GM19238 (cell line): Measurements from ENCODE around the gene BAIAP3.
"Not testable (repeated sequence)": the region's sequence is repeated elsewhere in the genome, so short reads cannot be mapped to it uniquely, and the experiment has no call there.

ENCODE experiments used
- DNase-seq: peaks from one replicate; pipeline ENCODE4 v3.0.0; 2011; ENCODE audit warnings: low spot score; ENCODE audit not compliant: insufficient read length

Gene BAIAP3

DNA sequence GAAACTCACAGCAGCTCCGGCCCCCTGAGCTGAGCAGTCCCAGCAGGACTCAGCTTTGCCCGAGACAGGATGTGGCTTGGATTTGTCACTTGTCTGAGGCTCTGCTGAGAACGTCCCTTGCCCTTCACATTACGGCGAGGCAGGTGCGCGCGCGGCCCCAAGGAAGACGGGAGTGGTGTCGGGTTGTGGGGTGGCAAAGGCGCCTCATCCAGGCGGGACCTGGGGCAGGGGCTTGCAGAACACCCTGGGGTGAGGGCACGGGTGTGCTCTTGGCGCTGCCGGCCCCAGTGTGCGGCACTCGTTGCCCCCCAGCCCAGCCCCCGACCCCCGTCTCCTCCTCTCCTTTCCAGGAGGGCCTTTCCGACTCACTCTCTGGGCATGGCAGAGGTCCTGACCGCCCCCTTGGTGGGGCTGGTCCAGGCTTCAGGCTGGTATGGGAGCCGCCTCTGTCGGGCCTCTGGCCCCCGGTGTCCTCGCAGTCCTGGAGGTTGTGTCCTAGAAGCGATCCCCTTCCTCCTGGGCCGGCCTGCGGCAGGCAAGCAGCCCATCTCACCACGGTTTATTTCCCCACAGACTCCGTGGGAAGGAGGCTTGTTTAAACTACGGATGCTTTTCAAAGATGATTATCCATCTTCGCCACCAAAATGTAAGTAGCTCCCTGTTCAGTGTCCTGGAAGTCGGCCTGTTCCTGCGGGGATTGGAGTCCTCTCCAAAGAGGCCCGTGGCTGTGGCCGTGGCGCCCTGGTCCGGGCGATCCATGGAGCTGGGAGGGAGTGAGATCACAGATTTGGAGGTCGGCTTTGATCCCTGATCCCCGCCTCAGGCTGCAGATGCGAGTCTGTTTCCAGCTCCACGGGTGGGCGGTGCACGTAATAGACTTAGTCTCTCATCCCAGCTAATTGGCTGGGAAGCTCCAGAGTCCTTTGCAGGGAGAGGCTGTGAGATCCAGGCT is 18.1 kb upstream of the BAIAP3 start:
- DNase-seq = no peak

GRCh38 chr16:1316033-1316405 is 17.4 kb upstream of the BAIAP3 start:
- DNase-seq = no peak

DNA sequence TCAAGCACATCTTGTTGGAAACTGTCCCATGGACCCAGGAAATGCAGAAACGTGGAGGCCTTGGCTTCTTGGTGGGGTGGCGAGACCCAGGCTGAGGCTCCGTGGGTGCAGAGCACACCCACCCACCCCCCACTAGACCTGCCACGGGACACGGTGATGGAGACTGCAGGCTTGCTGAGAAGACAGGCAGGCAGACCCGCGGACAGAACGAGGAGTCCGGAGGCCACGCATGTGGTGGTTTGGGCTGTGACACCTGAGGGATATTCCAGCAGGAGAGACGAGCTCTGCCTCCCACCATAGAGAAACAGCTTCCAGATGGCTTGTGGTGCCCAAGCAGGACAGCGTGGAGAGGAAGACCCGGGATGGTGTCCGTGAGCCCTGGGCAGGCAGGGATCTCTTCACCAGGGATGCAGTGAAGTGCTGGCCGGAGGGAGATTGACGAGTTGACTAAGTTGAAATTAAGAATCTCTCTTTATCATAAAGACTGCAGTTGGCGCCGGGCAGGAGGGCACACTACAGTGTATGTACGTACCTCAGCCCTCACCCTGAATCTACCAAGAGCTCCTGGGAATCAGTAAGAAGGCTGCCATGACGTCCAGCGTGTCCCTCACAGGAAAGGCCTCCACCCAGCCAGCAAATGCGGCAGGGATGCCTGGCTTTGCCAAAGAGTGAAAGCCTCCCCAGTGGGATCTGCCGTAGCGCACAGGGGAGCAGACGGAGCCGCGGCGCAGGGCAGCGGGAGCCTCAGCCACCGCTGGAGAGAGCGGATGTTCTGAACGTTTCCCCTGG is 15.8 kb upstream of the BAIAP3 start:
- DNase-seq = no peak

DNA sequence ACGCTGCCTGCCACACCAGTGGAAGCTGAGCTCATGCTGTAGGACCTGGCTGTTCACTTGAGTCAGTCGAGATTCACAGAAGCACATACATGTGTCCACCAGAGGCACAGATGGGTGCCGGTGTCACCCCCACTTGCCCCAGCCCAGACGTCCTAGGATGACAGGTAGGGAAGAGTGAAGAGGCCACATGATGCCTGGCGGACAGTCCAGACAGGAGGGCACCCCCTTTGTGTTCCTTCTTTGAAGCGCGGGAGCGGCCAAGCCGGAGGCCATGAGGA is 15.2 kb upstream of the BAIAP3 start:
- DNase-seq = no peak

DNA sequence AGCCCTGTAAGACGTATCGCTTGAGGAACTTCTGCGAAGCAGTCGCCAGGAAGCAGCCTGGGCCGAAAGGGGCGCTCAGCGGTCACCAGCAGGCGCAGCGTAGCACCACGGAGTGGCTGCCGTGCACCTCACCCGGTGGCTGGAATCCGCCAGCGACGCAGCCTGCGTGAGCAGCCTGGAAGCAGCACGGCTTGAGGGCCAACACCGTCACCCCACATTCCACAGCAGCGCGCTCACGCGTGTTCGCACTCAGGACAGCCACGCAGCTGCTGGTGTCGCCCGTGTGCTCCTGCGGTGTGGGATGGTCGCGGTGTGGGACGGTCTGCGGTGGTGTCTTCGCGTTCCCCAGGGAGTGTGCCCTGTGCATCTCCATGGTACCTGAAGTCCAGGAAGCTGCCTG is 14.4 kb upstream of the BAIAP3 start:
- DNase-seq = no peak

DNA sequence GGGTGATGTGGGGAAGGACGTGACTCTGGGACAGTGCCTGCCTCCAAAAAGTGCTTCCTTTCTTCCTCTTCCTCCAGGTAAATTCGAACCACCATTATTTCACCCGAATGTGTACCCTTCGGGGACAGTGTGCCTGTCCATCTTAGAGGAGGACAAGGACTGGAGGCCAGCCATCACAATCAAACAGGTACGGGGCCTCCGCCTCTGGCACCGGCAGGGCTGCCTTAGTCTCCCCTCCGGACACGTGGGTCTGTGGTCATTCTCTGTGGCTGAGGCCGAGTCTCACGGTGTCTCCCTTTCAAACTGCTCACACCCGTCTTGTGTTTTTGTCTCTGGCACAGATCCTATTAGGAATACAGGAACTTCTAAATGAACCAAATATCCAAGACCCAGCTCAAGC is 13.3 kb upstream of the BAIAP3 start:
- no peak for DNase-seq

GRCh38 chr16:1320658-1321240 is 12.7 kb upstream of the BAIAP3 start:
- no peak for DNase-seq

DNA sequence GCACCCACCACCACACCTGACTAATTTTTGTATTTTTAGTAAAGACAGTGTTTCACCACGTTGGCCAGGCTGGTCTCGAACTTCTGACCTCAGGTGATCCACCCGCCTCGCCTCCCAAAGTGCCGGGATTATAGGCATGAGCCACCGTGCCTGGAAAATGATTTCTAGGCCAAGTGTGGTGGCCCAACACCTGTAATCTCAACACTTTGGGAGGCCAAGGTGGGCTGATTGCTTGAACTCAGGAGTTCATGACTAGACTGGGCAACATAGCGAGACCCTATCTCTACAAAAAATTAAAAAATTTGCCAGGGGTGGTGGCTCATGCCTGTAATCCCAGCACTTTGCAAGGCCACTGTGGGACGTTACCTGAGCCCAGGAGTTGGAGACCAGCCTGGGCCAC is 11.0 kb upstream of the BAIAP3 start:
- DNase-seq = no peak

DNA sequence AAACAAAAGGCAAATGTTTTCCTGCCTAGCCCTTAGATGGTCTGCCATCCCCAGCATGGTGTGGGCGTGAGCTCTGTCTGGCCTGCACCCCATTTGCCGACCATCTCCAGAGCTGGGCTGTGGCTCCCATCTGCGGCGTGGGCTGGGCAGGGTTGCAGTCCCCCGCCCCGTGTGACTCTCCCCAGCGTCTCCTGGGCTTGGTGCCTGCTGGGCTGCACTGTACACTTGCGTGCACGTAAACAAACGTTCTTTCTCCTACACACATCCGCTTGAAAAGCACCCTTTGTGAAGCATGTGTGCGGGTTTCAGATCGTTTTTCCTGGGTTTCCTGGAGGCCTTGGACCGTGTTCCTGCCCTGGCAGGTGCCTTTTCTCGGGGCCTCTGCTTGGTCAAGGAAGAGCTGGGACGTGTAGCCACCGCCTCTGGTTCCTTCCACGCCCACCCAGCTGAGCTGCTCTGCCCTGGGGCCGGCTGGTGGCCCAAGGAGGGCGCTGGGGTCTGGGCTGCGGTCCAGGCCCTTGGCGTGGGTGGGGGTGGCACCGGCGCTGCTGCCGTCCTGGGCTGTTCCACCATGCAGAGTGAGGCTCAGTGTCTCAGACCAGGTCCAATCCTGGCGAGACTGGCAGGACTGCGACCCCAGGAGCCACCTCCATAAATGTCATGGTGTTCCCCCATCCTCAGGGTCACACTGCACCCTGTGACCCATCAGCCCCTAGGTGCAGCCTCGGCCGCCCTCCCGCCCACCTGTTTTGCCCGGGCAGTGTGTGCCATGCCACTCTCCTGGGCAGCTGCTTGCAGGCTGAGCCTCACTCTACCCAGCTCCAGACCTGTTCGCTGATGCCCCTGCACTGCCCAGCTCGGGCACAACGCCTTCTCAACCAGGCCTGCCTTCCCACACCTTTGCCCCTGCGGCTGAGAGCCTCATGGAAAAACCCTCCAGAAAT is 9.9 kb upstream of the BAIAP3 start:
- no peak for DNase-seq

- no peak for DNase-seq
These were observed 9.1 kb upstream of the BAIAP3 start for GRCh38 chr16:1324286-1324826.

DNA sequence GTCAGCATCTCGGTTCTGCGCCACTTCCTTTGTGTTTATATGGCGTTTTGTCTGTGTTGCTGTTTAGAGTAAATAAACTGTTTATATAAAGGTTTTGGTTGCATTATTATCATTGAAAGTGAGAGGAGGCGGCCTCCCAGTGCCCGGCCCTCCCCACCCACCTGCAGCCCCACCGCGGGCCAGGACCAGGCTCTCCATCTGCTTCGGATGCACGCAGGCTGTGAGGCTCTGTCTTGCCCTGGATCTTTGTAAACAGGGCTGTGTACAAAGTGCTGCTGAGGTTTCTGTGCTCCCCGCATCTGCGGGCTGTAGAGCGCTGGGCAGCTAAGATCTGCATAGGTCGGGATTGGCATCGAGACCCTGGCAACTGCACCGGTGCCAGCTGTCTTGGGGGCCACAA is 8.2 kb upstream of the BAIAP3 start:
- no peak for DNase-seq

- DNase-seq = no peak
These were observed 7.6 kb upstream of the BAIAP3 start for GRCh38 chr16:1325673-1326371.

GRCh38 chr16:1326391-1326790 is 7.1 kb upstream of the BAIAP3 start:
- no peak for DNase-seq

DNA sequence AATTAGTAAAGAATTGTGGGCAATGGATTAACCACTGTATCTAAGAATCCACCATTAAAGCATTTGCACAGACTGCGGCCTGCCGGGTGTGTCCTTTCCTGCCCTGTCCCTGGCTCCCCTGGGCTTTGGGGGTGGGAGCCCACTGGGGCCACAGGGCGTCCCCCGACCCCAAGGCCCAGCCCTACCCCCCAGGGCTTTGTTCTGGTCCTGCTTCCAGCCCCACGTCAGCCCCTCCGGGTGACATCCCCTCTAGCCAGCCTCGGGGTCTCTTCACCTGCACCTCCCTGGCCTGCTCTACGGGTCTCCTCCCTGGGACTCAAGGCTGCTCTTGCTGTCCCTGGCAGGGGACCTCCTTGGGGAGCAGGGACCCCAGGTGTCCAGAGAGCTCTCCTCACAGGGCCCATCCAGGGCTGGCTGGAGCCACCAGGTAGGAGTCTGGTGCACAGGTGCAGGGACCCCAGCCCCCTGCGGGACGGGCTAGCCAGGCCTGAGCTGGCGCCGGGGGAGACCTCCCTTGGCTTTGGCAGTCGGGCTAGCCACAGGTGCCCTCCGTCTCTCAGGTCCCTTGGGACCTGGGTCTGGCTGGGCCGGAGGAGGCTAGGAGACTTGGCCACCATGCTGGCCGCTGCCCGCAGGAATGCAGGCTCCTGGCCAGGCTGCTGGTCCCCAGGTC is 6.4 kb upstream of the BAIAP3 start:
- no peak for DNase-seq

GRCh38 chr16:1327619-1327947 is 5.9 kb upstream of the BAIAP3 start:
- DNase-seq = no peak

DNA sequence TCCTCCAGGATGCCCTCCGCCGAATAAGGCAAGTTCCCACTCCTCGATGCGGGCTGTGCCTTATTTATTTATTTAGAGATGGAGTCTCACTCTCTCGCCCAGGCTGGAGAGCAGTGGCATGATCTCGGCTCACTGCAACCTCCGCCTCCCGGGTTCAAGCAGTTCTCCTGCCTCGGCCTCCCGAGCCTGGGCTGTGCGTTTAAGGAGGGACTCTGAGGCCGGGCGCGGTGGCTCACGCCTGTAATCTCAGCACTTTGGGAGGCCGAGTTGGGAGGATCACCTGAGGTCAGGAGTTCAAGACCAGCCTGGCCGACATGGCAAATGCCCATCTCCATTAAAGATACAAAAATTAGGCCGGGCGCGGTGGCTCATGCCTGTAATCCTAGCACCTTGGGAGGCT is 5.3 kb upstream of the BAIAP3 start:
- not testable (repeated sequence) for DNase-seq

GRCh38 chr16:1328961-1329360 is 4.5 kb upstream of the BAIAP3 start:
- DNase-seq = not testable (repeated sequence)

- no peak for DNase-seq
These were observed 3.1 kb upstream of the BAIAP3 start for GRCh38 chr16:1330260-1330914.

DNA sequence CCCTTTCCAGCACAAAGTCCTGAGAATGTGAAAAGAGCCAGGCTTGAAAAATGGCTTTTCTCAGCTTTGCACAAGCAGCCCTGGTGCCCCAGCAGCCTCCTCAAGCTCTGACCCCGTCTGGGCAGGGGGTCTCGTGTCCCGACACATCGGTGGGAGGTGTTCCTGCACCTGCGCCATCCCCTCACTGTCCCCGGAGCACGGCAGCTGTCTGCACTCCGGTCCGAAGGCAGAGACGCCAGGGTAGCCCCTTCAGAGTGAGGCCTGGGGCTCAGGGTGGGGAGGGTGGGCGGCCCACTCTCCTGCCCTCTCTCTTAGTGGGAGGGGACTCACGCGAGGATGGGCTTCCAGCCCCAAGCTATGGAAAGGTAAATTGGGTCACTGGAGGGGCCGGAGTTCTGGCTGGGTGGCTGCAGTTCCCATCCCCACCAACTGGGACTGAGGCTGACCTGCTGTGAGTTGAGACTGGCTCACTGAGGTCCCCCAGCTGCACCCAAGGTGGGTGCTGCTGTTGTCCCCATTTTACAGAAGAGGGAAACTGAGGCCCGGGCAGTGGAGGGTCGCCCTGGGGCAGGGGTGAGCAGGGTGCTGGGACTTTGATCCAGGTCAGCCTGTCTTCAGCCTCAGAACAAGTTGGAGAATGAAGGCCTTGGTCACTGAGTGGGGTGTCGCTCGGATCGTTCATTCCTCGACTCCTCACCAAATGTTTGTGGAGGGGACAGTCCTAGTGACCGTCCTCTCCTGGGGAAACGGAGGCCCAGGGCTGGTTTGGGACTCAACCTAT is 2.3 kb upstream of the BAIAP3 start:
- DNase-seq = no peak
